Daoy (cell line): Measurements from ENCODE around the gene SCD5. TPM values are rescaled to one million over a fixed set of nuclear protein-coding genes. Genes with fewer than 3 reads are reported as not detected.
A peak's percentile ranks its signal among the peaks of the same experiment; 100 is the strongest.
"Not testable (repeated sequence)": the region's sequence is repeated elsewhere in the genome, so short reads cannot be mapped to it uniquely, and the experiment has no call there.

Experiments used
- DNase-seq: peaks from one replicate; pipeline ENCODE4 v3.0.0-alpha.2; 2015; ENCODE audit warnings: low read depth
- total RNA-seq: library from RNA; depleted of rRNA; stranded (reverse); fragments of >200 nt; shearing (Covaris generic); gene quantifications from 2 replicates; pipeline ENCODE4 v1.2.3, GENCODE V29; 2014; rRNA removed

SCD5 gene
- total RNA-seq: 6.3 and 6.6 TPM in 2 replicates

- peak; percentile 65 for DNase-seq
Observed at GRCh38 chr4:82798168-82799005, at the start of gene SCD5. SCD5 (minus strand) TSS chr4:82798796; CDS start chr4:82798537, 259 bp downstream.

- DNase-seq: peak; percentile 1
Observed at GRCh38 chr4:82842593-82842992, 44.0 kb upstream of the SCD5 start.

- no peak for DNase-seq
Observed at GRCh38 chr4:82839624-82840023, 41.0 kb upstream of the SCD5 start.

- peak; percentile 34 for DNase-seq
Observed at GRCh38 chr4:82833696-82834313, 35.2 kb upstream of the SCD5 start.

GRCh38 chr4:82833060-82833459, 34.5 kb upstream of the SCD5 start:
- not testable (repeated sequence) for DNase-seq

- DNase-seq: no peak
Observed at GRCh38 chr4:82825425-82825824, 26.8 kb upstream of the SCD5 start.

GRCh38 chr4:82823062-82823461, 24.5 kb upstream of the SCD5 start:
- DNase-seq: no peak

- no peak for DNase-seq
Observed at GRCh38 chr4:82820689-82821088, 22.1 kb upstream of the SCD5 start.

- DNase-seq: no peak
Observed at GRCh38 chr4:82818664-82819662, 20.4 kb upstream of the SCD5 start.

GRCh38 chr4:82816874-82817273, 18.3 kb upstream of the SCD5 start:
- DNase-seq: not testable (repeated sequence)

- DNase-seq: no peak
Observed at GRCh38 chr4:82814034-82814433, 15.4 kb upstream of the SCD5 start.

- DNase-seq: peak; percentile 5
Observed at GRCh38 chr4:82811838-82812341, 13.3 kb upstream of the SCD5 start.

- DNase-seq: no peak
Observed at GRCh38 chr4:82811392-82811791, 12.8 kb upstream of the SCD5 start.

- no peak for DNase-seq
Observed at GRCh38 chr4:82810176-82810575, 11.6 kb upstream of the SCD5 start.

- no peak for DNase-seq
Observed at GRCh38 chr4:82809619-82810018, 11.0 kb upstream of the SCD5 start.

- DNase-seq: no peak
Observed at GRCh38 chr4:82803746-82804145, 5.2 kb upstream of the SCD5 start.

GRCh38 chr4:82802911-82803310, 4.3 kb upstream of the SCD5 start:
- no peak for DNase-seq

- DNase-seq: peak; percentile 13
Observed at GRCh38 chr4:82801910-82802521, 3.4 kb upstream of the SCD5 start.

GRCh38 chr4:82799006-82799881, 648 bp upstream of the SCD5 start:
- no peak for DNase-seq

- peak; percentile 16 for DNase-seq
Observed at GRCh38 chr4:82797405-82798111, 1.0 kb downstream of the SCD5 start.
